Endothelial cell of umbilical vein (primary cell): Measurements from ENCODE around the gene SCN7A. TPM values are rescaled to one million over a fixed set of nuclear protein-coding genes. Genes with fewer than 3 reads are reported as not detected.

Source experiments
- BruUV-seq: library from RNA; stranded (reverse); fragments of 400-500 nt; replicated peaks from 2 replicates; lab custom pipeline; 2021; lab: Mats Ljungman, UMichigan
- CTCF ChIA-PET: fragments of 300-600, 350-600 bp; sonication (Branson Sonifier 250); formaldehyde crosslinking; loops from one replicate; lab custom pipeline; 2021; ENCODE audit warnings: antibody characterized with exemption, inconsistent platforms; lab: Charles Lee
- POLR2A ChIA-PET: fragments of 300-600, 350-600 bp; sonication (Branson Sonifier 250); formaldehyde crosslinking; loops from one replicate; lab custom pipeline; 2021; ENCODE audit warnings: antibody characterized with exemption, inconsistent platforms; lab: Charles Lee
- DNase-seq: peaks from one replicate; pipeline ENCODE4 v3.0.0-alpha.2; 2011; ENCODE audit warnings: low read depth, low spot score
- FAIRE-seq: peaks from 2 replicates; lab custom pipeline; 2011; peaks lifted over from hg19 to GRCh38; lab: Jason Lieb, UNC
- H2AFZ ChIP-seq: 2 replicates; pipeline ENCODE4 v1.6.0; 2012; ENCODE audit warnings: low read depth, low read length, control low read depth, inconsistent platforms
- H3K27ac ChIP-seq: 2 replicates; pipeline ENCODE4 v1.5.1; 2011; ENCODE audit warnings: low read depth, mild to moderate bottlenecking, control low read depth, low read length, moderate library complexity; ENCODE audit not compliant: insufficient read depth
- H3K27me3 ChIP-seq, 2 experiments: 2 replicates each; pipeline versions ENCODE4 v1.6.0 to v1.6.1; 2011; ENCODE audit warnings: low read length in 2 of 2, mixed read lengths in 1 of 2; ENCODE audit not compliant: control insufficient read depth in 2 of 2, insufficient read depth in 2 of 2
- H3K36me3 ChIP-seq, 2 experiments: 2 replicates in 1 of 2; 3 replicates in 1 of 2; pipeline ENCODE4 v1.5.1; 2011; ENCODE audit warnings: low read length in 2 of 2, mild to moderate bottlenecking in 1 of 2, moderate library complexity in 1 of 2; ENCODE audit not compliant: control insufficient read depth in 2 of 2, insufficient read depth in 2 of 2; ENCODE audit errors: extremely low read depth in 1 of 2
- H3K4me1 ChIP-seq: 3 replicates; pipeline ENCODE4 v1.5.1; 2011; ENCODE audit warnings: mild to moderate bottlenecking, low read length; ENCODE audit not compliant: control insufficient read depth, insufficient read depth; ENCODE audit errors: extremely low read depth
- H3K4me2 ChIP-seq: 2 replicates; pipeline ENCODE4 v1.6.1; 2011; ENCODE audit warnings: low read length, control low read depth, mixed read lengths; ENCODE audit not compliant: insufficient read depth
- H3K4me3 ChIP-seq, 3 experiments: fragments of 200-600 bp in 1 of 3; sonication (generic), shearing (Covaris generic) in 1 of 3; replicated peaks in 1 of 3; 2 replicates each; pipeline ENCODE4 v1.5.1; 2011 to 2016; ENCODE audit warnings: control low read depth in 3 of 3, low read length in 3 of 3, mild to moderate bottlenecking in 2 of 3, inconsistent platforms in 1 of 3, low read depth in 1 of 3, moderate library complexity in 1 of 3; ENCODE audit not compliant: insufficient read depth in 1 of 3
- H3K79me2 ChIP-seq: 2 replicates; pipeline ENCODE4 v1.6.0; 2012; ENCODE audit warnings: low read length, inconsistent platforms; ENCODE audit not compliant: control insufficient read depth, insufficient read depth
- H3K9ac ChIP-seq: replicated peaks from 2 replicates; pipeline ENCODE3; 2011; ENCODE audit warnings: low read length, control low read depth; ENCODE audit not compliant: insufficient read depth; ENCODE audit errors: extremely low read depth
- H3K9me1 ChIP-seq: replicated peaks from 3 replicates; pipeline ENCODE4 v1.6.0; 2011; ENCODE audit warnings: mild to moderate bottlenecking, low read length; ENCODE audit not compliant: control insufficient read depth, insufficient read depth; ENCODE audit errors: extremely low read depth
- H3K9me3 ChIP-seq: replicated peaks from 2 replicates; pipeline ENCODE4 v1.5.1; 2012; ENCODE audit warnings: low read length, inconsistent platforms; ENCODE audit not compliant: control insufficient read depth, insufficient read depth
- H4K20me1 ChIP-seq: replicated peaks from 2 replicates; pipeline ENCODE3; 2011; ENCODE audit warnings: mild to moderate bottlenecking, low read length; ENCODE audit not compliant: control insufficient read depth, insufficient read depth; ENCODE audit errors: extremely low read depth
- CTCF ChIP-seq, 2 donors: IDR thresholded peaks; 1 replicate in 1 of 2; 2 replicates in 1 of 2; pipeline ENCODE4 v1.5.1; 2011; ENCODE audit warnings: low read length in 2 of 2, mild to moderate bottlenecking in 2 of 2, moderate library complexity in 2 of 2, control low read depth in 1 of 2, inconsistent platforms in 1 of 2, low read depth in 1 of 2; ENCODE audit not compliant: insufficient read depth in 1 of 2; ENCODE audit errors: extremely low read depth in 1 of 2
- EZH2 ChIP-seq: IDR thresholded peaks from 2 replicates; pipeline ENCODE4 v1.6.1; 2012; ENCODE audit warnings: borderline replicate concordance, low read depth, mild to moderate bottlenecking, moderate library complexity, low read length, inconsistent platforms; ENCODE audit not compliant: severe bottlenecking
- FOS ChIP-seq: IDR thresholded peaks from 2 replicates; pipeline ENCODE4 v1.6.1; 2011; ENCODE audit warnings: mild to moderate bottlenecking, low read length, moderate library complexity, borderline replicate concordance; ENCODE audit not compliant: insufficient read depth
- GATA2 ChIP-seq: IDR thresholded peaks from 2 replicates; pipeline ENCODE4 v1.7.0; 2011; ENCODE audit warnings: low read depth, mild to moderate bottlenecking, moderate library complexity, mixed read lengths, low read length; ENCODE audit not compliant: insufficient read length, insufficient read depth
- JUN ChIP-seq: IDR thresholded peaks from 2 replicates; pipeline ENCODE4 v1.6.1; 2011; ENCODE audit warnings: borderline replicate concordance, low read depth; ENCODE audit not compliant: insufficient read length, insufficient read depth
- MYC ChIP-seq: IDR thresholded peaks from one replicate; pipeline ENCODE4 v1.6.1; 2011; ENCODE audit warnings: mild to moderate bottlenecking, low read depth, low read length
- POLR2A ChIP-seq: IDR thresholded peaks from 2 replicates; pipeline ENCODE4 v1.6.1; 2012; ENCODE audit warnings: low read depth, mild to moderate bottlenecking, control low read depth, low read length
- POLR2AphosphoS5 ChIP-seq: IDR thresholded peaks from 2 replicates; pipeline ENCODE4 v1.6.1; 2012; ENCODE audit warnings: low read depth, mild to moderate bottlenecking, control low read depth, low read length, moderate library complexity; ENCODE audit not compliant: insufficient read depth
- dilution Hi-C: fragments of 300-500 bp; cut with MboI; formaldehyde crosslinking; loops from one replicate; pipeline ENCODE4 v1.15.0; 2019; ENCODE audit warnings: low sequenced_read_pairs; ENCODE audit not compliant: extremely low pct_ligation_motif_present
- intact Hi-C: fragments of 100-400 bp; cut with micrococcal nuclease; formaldehyde crosslinking; loops from one replicate; pipeline ENCODE4 v1.10.0; 2022
- polyA plus RNA-seq, 4 experiments: library from polyadenylated mRNA; depleted of rRNA in 3 of 4; stranded (reverse) in 3 of 4; unstranded in 1 of 4; fragments of >200 nt; gene quantifications; 2 replicates each; pipeline versions ENCODE4 v1.2.1 to v1.2.3, GENCODE V29; 2011 to 2012; ENCODE audit warnings: missing spikeins in 1 of 4
- total RNA-seq: library from RNA; stranded (reverse); gene quantifications from 2 replicates; pipeline ENCODE4 v1.2.3, GENCODE V29; 2021
- TF ChIP-seq, protein P1 (sequence below): IDR thresholded peaks from 2 replicates; pipeline ENCODE4 v1.6.1; 2011; ENCODE audit not compliant: insufficient read depth, insufficient read length

The SCN7A gene
- total and polyA plus RNA-seq, 2 donors (not counting 3 experiments of a cell fraction or from before 2014, with no cell fraction given), result not detected

GRCh38 chr2:166393008-166393407 is 101.0 kb downstream of the SCN7A start:
- Histone ChIP-seq H3K27me3 (no peaks in the 10 kb centered on the region), H3K9ac (no peak overlapping the region), H4K20me1 (no peaks in the 10 kb centered on the region), H3K9me1 (no peaks in the 10 kb centered on the region), H3K4me3 (no peak overlapping the region), H3K79me2 (no peaks in the 10 kb centered on the region), H3K4me1 (peaks cover 12% of the 10 kb centered on the region), H3K27ac (no peak overlapping the region), H3K4me2 (no peak overlapping the region), H3K9me3 (no peaks in the 10 kb centered on the region), H3K36me3 (no peaks in the 10 kb centered on the region), H2AFZ (no peak overlapping the region)
- dilution Hi-C loops (no loop called here), intact Hi-C loops (no loop called here)
- BruUV-seq, result no TSS peak
- no peak for DNase-seq
- no peak for TF ChIP-seq MYC
- TF ChIP-seq, protein P1, sequence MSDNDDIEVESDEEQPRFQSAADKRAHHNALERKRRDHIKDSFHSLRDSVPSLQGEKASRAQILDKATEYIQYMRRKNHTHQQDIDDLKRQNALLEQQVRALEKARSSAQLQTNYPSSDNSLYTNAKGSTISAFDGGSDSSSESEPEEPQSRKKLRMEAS, result no peak
- no peak for TF ChIP-seq CTCF (IDR thresholded peaks at IDR 0.05; ENCODE audit: extremely low read depth in 1 of 2, insufficient read depth in 1 of 2, low read depth in 1 of 2, low read length in 2 of 2)
- ChIA-PET POLR2A (no interaction called here), CTCF (no interaction called here)
- FAIRE-seq, result no peak

DNA sequence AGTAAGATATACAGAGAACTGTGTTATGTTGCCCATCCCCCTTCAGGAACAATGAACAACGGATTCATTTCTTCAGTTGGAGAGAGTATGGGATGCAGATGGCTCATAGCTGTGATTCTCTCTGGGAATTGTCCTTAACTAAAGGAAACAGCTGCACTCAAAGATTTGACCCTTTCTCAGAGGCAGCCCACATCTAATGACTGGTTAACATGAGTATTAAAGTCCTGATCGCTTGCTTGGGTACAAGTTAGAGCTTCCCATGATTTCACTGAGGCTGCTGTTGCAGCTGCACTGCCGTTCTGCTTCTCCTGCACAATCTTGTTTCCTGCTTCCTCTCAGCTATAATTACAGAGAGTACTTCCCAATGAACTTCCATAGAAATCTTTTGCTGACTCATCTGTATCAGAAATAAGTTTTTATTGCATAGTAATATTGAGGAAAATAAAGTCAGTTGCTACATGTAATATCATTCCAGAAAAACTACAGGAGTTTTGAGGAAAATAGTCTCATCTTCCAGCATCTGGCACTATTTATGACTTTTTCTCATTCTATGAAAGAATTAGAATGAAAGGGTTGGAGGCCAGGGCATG is 105.5 kb downstream of the SCN7A start:
- Histone ChIP-seq H3K4me1 (peaks cover 14% of the 10 kb centered on the region), H3K4me3 (no peak overlapping the region), H3K9ac (peak overlapping the region; percentile 17), H4K20me1 (no peaks in the 10 kb centered on the region), H3K79me2 (no peaks in the 10 kb centered on the region), H2AFZ (peak overlapping the region; percentile 82), H3K27me3 (peaks cover 0 to 1% of the 10 kb centered on the region in 2 experiments), H3K9me1 (no peaks in the 10 kb centered on the region), H3K27ac (peak overlapping the region; percentile 71), H3K9me3 (no peaks in the 10 kb centered on the region), H3K36me3 (no peaks in the 10 kb centered on the region), H3K4me2 (peak overlapping the region; percentile 73)
- BruUV-seq, result no TSS peak
- ChIA-PET POLR2A (interaction anchor here (1.0 kb wide), 1 partner anchor 13 kb away, joined by 4 read pairs; the partner anchor contains the start of gene SCN9A), CTCF (interaction anchor here (0.8 to 2.4 kb wide), 9 partner anchors 13 to 155 kb away, joined by 3 to 17 read pairs (median 5); partner anchors contain the start of gene SCN9A)
- dilution Hi-C loops, result no loop called here
- intact Hi-C loops, result loop anchor here (1.0 to 2.0 kb wide), 5 partner anchors 12 to 434 kb away; no protein-coding TSS in a partner anchor
- TF ChIP-seq JUN (peak; percentile 46), MYC (no peak), EZH2 (no peak), POLR2A (peak; percentile 26), GATA2 (peak; percentile 81), POLR2AphosphoS5 (peak; percentile 71), FOS (peak; percentile 56), CTCF (IDR thresholded peaks at IDR 0.05; ENCODE audit: extremely low read depth in 1 of 2, insufficient read depth in 1 of 2, low read depth in 1 of 2, low read length in 2 of 2) (no peak)
- TF ChIP-seq, protein P1, result no peak
- DNase-seq (peak; percentile 98), FAIRE-seq (peak; percentile 70)
